Measurements from ENCODE around the gene GRIK4. TPM values are rescaled to one million over a fixed set of nuclear protein-coding genes. Genes with fewer than 3 reads are reported as not detected.
A peak's percentile ranks its signal among the peaks of the same experiment; 100 is the strongest.

The GRIK4 gene
- total RNA-seq, 1 donor from 2014 or later: 0.36 TPM

GRCh38 chr11:120827198-120827597, 315.6 kb downstream of the GRIK4 start:
- Mint-ChIP-seq H3K4me1 (peaks cover 51% of the 10 kb centered on the region), H3K36me3 (no peaks in the 10 kb centered on the region), H3K27ac (peak overlapping the region; percentile 91), H3K4me3 (no peak overlapping the region), H3K27me3 (ENCODE audit: insufficient read depth, low read depth) (peaks cover 12% of the 10 kb centered on the region), H3K9me3 (no peaks in the 10 kb centered on the region)
- Histone ChIP-seq H3K36me3 (no peaks in the 10 kb centered on the region), H3K4me1 (peaks cover under 1% of the 10 kb centered on the region), H3K4me2 (no peak overlapping the region), H3K9me3 (ENCODE audit: low read depth) (no peaks in the 10 kb centered on the region), H3K9ac (no peak overlapping the region), H3K4me3 (no peak overlapping the region), H3K27ac (no peak overlapping the region), H3F3A (ENCODE audit: low read depth) (no peaks in the 10 kb centered on the region), H4K20me1 (ENCODE audit: low read depth) (no peaks in the 10 kb centered on the region), H2AFZ (replicated peaks) (no peak overlapping the region), H3K79me2 (ENCODE audit: low read depth) (no peaks in the 10 kb centered on the region), H3K27me3 (no peaks in the 10 kb centered on the region)
- TF ChIP-seq EZH2phosphoT487 (IDR thresholded peaks at IDR 0.05) (no peak), CTCF (IDR thresholded peaks at IDR 0.05) (no peak), EZH2 (IDR thresholded peaks at IDR 0.05) (no peak)
- no peak for DNase-seq (ENCODE audit: low spot score)

- H3K27me3 ChIP-seq: no peaks in the 10 kb centered on the region
- Mint-ChIP-seq H3K27me3 (ENCODE audit: insufficient read depth, low read depth) (peaks cover 12% of the 10 kb centered on the region), H3K9me3 (no peaks in the 10 kb centered on the region), H3K27ac (peak overlapping the region; percentile 24), H3K4me1 (peaks cover 57% of the 10 kb centered on the region), H3K36me3 (no peaks in the 10 kb centered on the region), H3K4me3 (peak overlapping the region; percentile 18)
- no peaks in the 10 kb centered on the region for H3K36me3 ChIP-seq
- no peak overlapping the region for H2AFZ ChIP-seq (replicated peaks)
- no peaks in the 10 kb centered on the region for H4K20me1 ChIP-seq (ENCODE audit: low read depth)
- no peak overlapping the region for H3K27ac ChIP-seq
- H3K4me2 ChIP-seq: no peak overlapping the region
- TF ChIP-seq EZH2phosphoT487 (IDR thresholded peaks at IDR 0.05) (no peak), EZH2 (IDR thresholded peaks at IDR 0.05) (no peak), CTCF (IDR thresholded peaks at IDR 0.05) (no peak)
- no peaks in the 10 kb centered on the region for H3K79me2 ChIP-seq (ENCODE audit: low read depth)
- no peak for DNase-seq (ENCODE audit: low spot score)
- no peak overlapping the region for H3K4me3 ChIP-seq
- peaks cover 5% of the 10 kb centered on the region for H3F3A ChIP-seq (ENCODE audit: low read depth)
- peaks cover 7% of the 10 kb centered on the region for H3K4me1 ChIP-seq
- H3K9ac ChIP-seq: no peak overlapping the region
- H3K9me3 ChIP-seq (ENCODE audit: low read depth): no peaks in the 10 kb centered on the region
Observed at GRCh38 chr11:120827820-120828219, 316.3 kb downstream of the GRIK4 start.

- TF ChIP-seq CTCF (IDR thresholded peaks at IDR 0.05) (no peak), EZH2phosphoT487 (IDR thresholded peaks at IDR 0.05) (no peak), EZH2 (IDR thresholded peaks at IDR 0.05) (no peak)
- Histone ChIP-seq H3K4me3 (no peak overlapping the region), H3K27ac (no peak overlapping the region), H3F3A (ENCODE audit: low read depth) (peaks cover 9% of the 10 kb centered on the region), H3K36me3 (no peaks in the 10 kb centered on the region), H3K9ac (no peak overlapping the region), H2AFZ (replicated peaks) (no peak overlapping the region), H3K4me1 (peaks cover 16% of the 10 kb centered on the region), H3K4me2 (no peak overlapping the region), H3K9me3 (ENCODE audit: low read depth) (no peaks in the 10 kb centered on the region), H3K27me3 (no peaks in the 10 kb centered on the region), H3K79me2 (ENCODE audit: low read depth) (no peaks in the 10 kb centered on the region), H4K20me1 (ENCODE audit: low read depth) (no peaks in the 10 kb centered on the region)
- Mint-ChIP-seq H3K4me1 (peaks cover 66% of the 10 kb centered on the region), H3K27me3 (ENCODE audit: insufficient read depth, low read depth) (peaks cover 9% of the 10 kb centered on the region), H3K36me3 (no peaks in the 10 kb centered on the region), H3K9me3 (no peaks in the 10 kb centered on the region), H3K27ac (peak overlapping the region; percentile 29), H3K4me3 (no peak overlapping the region)
- DNase-seq (ENCODE audit: low spot score): no peak
Observed at GRCh38 chr11:120828847-120829246, 317.3 kb downstream of the GRIK4 start.
